Fibroblast of the aortic adventitia (primary cell): ENCODE data around the gene HCAR2. TPM values are rescaled to one million over a fixed set of nuclear protein-coding genes. Genes with fewer than 3 reads are reported as not detected.
"Not testable (repeated sequence)": the region's sequence is repeated elsewhere in the genome, so short reads cannot be mapped to it uniquely, and the experiment has no call there.

Source experiments
- DNase-seq: peaks from one replicate; pipeline ENCODE4 v3.0.0-alpha.2; 2010; ENCODE audit warnings: low read depth
- H3K4me3 ChIP-seq: 2 replicates; pipeline ENCODE4 v1.5.1; 2011; ENCODE audit warnings: low read depth, mild to moderate bottlenecking, control low read depth, low read length, moderate library complexity
- total RNA-seq: library from RNA; depleted of rRNA; stranded (reverse); fragments of >200 nt; gene quantifications from 2 replicates; pipeline ENCODE4 v1.2.3, GENCODE V29; 2012; ENCODE audit warnings: low replicate concordance
- TF ChIP-seq, protein P1 (sequence below): IDR thresholded peaks from 2 replicates; pipeline ENCODE4 v1.5.1; 2011; ENCODE audit warnings: mild to moderate bottlenecking, low read length, control low read depth, inconsistent platforms; ENCODE audit not compliant: insufficient read depth

Gene HCAR2
- total RNA-seq, 1 donor, result not detected

DNA sequence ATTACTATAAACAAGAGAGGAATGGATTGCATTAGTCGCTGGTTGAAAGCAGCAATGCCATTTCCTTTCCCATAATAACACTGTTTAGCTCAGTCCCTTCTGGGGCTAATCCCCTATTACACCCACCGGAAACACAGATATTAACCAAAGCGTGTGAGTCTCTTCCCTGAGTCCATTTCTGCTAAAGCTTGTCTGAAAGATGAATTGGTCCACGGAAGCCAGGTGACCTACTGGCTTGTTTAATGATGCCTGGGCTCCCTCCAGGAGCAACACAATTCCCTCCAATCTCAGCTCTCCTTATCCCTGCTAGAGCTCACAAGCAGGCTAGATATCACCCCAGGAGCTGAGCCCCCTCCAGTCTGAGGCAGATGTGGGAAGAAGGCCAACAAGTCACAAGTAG, 1.7 kb downstream of the HCAR2 start:
- DNase-seq, H3K4me3 ChIP-seq: not testable (repeated sequence)

DNA sequence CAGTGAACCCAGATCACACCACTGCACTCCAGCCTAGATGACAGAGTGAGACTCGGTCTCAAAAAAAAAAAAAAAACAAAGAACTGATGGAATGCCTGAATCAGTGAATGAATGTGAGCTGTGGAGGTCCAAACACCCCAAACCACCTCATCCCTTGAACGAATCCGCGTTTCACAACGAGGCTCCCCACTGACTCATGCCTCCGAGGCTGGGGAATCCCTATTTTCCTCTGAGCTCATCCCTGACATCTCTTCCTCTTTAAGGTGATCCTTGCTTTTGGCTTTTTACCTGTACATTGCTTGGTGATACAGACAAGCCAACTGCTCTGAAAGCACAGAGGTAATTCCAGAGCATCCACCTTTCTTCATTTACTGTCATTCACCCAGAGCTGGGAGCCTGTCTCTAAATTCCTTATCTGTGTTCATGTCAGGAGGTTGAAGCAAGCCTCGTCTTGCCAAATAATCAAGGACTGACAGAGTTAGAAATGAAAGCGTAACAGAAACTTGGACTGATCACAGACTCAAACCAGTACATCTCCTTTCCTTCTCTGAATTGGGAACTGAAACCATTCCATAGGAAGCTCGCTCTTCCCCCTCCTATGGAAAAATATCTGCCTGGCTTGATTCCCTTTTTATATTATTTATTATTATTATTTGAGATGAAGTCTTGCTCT, 3.0 kb downstream of the HCAR2 start:
- H3K4me3 ChIP-seq, DNase-seq: not testable (repeated sequence)

DNA sequence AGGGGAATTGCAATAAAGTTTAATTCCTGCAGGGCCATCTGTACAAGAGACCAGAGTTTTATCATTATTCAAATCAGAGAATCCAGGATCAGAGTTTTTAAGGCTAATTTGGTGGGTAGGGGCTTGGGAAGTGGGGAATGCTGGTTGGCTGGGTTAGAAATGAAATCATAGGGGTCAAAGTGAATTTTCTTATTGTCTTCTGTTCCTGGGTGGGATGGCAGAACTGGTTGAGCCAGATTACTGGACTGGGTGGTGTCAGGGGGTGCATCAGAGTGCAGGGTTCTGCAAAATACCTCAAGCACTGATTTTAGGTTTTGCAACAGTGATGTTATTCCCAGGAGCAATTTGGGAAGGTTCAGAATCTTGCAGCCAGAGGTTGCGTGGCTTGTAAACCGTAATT, 6.2 kb downstream of the HCAR2 start:
- H3K4me3 ChIP-seq, DNase-seq: not testable (repeated sequence)

DNA sequence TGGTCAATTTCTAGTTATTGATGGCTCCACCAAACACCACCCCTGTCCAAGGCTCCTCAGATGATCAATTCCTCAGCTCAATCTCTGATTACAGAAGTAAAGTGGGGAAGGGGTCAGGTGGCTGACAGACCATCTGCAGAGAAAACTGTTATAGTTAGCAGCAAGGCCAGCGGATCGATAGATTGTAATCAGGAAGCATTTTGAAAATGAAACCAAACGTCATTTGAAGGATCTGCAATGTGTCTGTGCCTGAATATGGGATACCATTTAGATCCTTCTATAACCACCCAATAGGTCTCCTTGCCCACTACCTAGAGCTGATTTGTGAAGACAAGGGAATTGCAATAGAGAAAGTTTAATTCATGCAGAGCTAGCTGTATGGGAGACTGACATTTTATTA, 11.6 kb downstream of the HCAR2 start:
- no peak for DNase-seq
- TF ChIP-seq, protein P1, sequence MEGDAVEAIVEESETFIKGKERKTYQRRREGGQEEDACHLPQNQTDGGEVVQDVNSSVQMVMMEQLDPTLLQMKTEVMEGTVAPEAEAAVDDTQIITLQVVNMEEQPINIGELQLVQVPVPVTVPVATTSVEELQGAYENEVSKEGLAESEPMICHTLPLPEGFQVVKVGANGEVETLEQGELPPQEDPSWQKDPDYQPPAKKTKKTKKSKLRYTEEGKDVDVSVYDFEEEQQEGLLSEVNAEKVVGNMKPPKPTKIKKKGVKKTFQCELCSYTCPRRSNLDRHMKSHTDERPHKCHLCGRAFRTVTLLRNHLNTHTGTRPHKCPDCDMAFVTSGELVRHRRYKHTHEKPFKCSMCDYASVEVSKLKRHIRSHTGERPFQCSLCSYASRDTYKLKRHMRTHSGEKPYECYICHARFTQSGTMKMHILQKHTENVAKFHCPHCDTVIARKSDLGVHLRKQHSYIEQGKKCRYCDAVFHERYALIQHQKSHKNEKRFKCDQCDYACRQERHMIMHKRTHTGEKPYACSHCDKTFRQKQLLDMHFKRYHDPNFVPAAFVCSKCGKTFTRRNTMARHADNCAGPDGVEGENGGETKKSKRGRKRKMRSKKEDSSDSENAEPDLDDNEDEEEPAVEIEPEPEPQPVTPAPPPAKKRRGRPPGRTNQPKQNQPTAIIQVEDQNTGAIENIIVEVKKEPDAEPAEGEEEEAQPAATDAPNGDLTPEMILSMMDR, result no peak
- no peak overlapping the region for H3K4me3 ChIP-seq

DNA sequence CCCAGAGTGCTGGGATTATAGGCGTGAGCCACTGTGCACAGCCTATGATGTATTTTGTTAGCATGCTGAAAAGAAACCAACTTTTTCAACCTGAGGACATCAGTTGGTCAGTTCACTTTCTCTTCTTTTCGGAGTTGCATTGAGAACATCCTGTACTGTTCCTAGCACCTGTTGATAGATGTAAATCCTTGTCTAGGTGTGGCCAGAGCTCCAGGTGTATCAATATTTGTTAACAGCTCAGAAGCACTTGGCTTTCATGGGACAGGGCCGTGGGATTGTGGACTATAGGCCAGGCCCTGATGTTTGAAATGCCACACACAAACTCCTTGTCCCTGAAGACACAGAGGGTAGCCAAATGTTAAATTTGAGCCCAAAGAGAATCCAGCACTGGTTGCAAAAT, 14.9 kb downstream of the HCAR2 start:
- no peak for DNase-seq

DNA sequence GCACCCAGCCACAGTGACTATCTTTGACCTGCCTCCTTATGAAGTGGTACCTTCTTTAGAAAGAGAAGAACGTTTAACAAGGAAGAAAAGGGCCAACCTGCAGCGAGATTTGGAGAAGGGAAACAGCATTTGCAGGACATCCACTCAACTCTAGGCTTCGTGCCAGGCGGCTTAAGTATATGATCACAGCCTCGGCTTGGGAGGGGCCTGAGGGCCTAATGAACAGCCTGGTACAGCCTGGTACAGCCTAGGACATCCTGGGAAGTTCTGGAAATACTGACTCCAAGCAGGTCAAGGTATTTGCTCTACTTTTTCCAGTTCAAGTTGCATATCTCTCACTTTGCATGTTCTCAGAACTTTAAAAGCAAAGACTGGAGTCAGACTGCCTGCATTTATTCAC, 16.1 kb downstream of the HCAR2 start:
- DNase-seq, result peak; percentile 21
- no peak overlapping the region for H3K4me3 ChIP-seq
- TF ChIP-seq, protein P1, result no peak

More for the DNA sequence above, 14.9 kb downstream of the HCAR2 start:
- H3K4me3 ChIP-seq, result no peak overlapping the region
- TF ChIP-seq, protein P1, result no peak

DNA sequence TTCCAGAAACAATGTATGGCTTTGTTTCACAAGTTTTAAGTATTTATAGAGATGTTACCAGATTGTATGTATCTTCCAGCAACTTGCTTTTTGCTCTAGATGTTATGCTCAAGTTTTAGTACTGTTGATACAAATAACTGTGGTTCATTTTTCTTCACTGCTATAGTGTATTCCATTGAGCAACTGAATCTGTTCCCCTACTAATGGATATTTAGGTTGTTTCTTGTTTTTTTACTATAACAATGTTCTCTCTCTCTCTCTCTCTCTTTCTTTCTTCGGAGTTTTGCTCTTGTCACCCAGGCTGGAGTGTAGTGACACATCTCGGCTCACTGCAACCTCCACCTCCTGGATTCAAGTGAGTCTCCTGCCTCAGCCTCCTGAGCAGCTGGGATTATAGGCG, 16.6 kb downstream of the HCAR2 start:
- no peak for DNase-seq
- TF ChIP-seq, protein P1, result no peak
- no peak overlapping the region for H3K4me3 ChIP-seq

DNA sequence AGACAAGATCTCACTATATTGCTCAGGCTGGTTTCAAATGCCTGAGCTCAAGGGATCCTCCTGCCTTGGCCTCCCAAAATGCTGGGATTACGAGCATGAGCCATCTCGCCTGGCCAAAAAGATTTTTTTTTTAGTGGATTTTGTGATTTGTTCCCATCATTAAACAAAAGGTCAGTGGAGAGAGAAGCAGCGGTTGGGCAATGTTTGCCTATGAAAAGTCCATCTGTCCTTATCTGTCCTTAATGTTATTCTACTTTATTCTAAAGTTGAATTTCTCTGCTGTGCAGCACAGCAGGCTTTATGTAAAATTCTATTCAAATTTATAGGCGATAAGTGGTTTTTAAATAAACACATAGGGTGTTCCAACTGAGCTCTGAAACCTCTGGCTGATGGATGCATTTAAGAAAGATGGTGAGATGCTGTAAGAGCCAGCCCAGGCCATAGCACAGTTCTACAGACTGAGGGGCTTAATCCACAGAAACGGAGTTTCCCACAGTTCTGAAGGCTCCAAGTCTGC, 18.8 kb downstream of the HCAR2 start:
- no peak for DNase-seq
- no peak overlapping the region for H3K4me3 ChIP-seq
- TF ChIP-seq, protein P1, result no peak
